SU-DHL-6 (cell line): ENCODE data around the gene CLEC3A.

Source experiments
- H2AFZ ChIP-seq: fragments of 200-600 bp; sonication (generic); 2 replicates; pipeline ENCODE4 v1.6.1; 2014; ENCODE audit warnings: low read depth, mild to moderate bottlenecking, moderate library complexity, mixed read lengths, antibody characterized with exemption, low read length; ENCODE audit not compliant: severe bottlenecking
- H3F3A ChIP-seq: fragments of 200-600 bp; shearing (Covaris generic); 2 replicates; pipeline ENCODE4 v1.6.0; 2016; ENCODE audit warnings: antibody characterized with exemption, mild to moderate bottlenecking; ENCODE audit not compliant: insufficient read depth
- H3K27ac ChIP-seq: fragments of 200-600 bp; sonication (generic); 2 replicates; pipeline ENCODE4 v1.5.1; 2016; ENCODE audit warnings: low read depth, mild to moderate bottlenecking, low read length, moderate library complexity, mixed read lengths
- H3K27me3 ChIP-seq: fragments of 200-600 bp; sonication (generic), shearing (Covaris generic); 2 replicates; pipeline ENCODE4 v1.6.0; 2014; ENCODE audit warnings: mild to moderate bottlenecking, low read length
- H3K36me3 ChIP-seq: fragments of 200-600 bp; sonication (generic); 2 replicates; pipeline ENCODE4 v1.6.1; 2014; ENCODE audit warnings: mild to moderate bottlenecking, low read length, mixed read lengths
- H3K4me2 ChIP-seq: fragments of 300-600, 200-600 bp; shearing (Covaris generic), sonication (generic); 2 replicates; pipeline ENCODE4 v1.6.0; 2014; ENCODE audit warnings: low read length, low read depth, mild to moderate bottlenecking; ENCODE audit not compliant: poor library complexity, severe bottlenecking
- H3K4me3 ChIP-seq: fragments of 200-600 bp; sonication (generic); 2 replicates; pipeline ENCODE4 v1.5.1; 2014; ENCODE audit warnings: antibody characterized with exemption, low read length, mild to moderate bottlenecking, mixed read lengths; ENCODE audit not compliant: insufficient read depth, poor library complexity, severe bottlenecking
- H3K79me2 ChIP-seq: fragments of 200-600 bp; sonication (generic); 2 replicates; pipeline ENCODE4 v1.6.1; 2014; ENCODE audit warnings: mild to moderate bottlenecking, low read length, moderate library complexity; ENCODE audit not compliant: insufficient read depth
- H3K9ac ChIP-seq: fragments of 200-600 bp; sonication (generic); 2 replicates; pipeline ENCODE4 v1.7.0; 2014; ENCODE audit warnings: mild to moderate bottlenecking, low read length
- H3K9me2 ChIP-seq: fragments of 200-600 bp; sonication (generic); replicated peaks from 2 replicates; pipeline ENCODE4 v1.6.1; 2014; ENCODE audit warnings: low read length; ENCODE audit not compliant: insufficient read depth
- H3K9me3 ChIP-seq: fragments of 200-600 bp; sonication (generic); 2 replicates; pipeline ENCODE4 v1.6.1; 2014; ENCODE audit warnings: low read length, mixed read lengths; ENCODE audit not compliant: insufficient read depth
- H4K20me1 ChIP-seq: fragments of 200-600 bp; sonication (generic); 2 replicates; pipeline ENCODE4 v1.6.1; 2014; ENCODE audit warnings: low read depth, mild to moderate bottlenecking, antibody characterized with exemption, low read length, moderate library complexity, mixed read lengths
- EZH2phosphoT487 ChIP-seq: fragments of 200-600 bp; sonication (generic), shearing (Covaris generic); conservative IDR thresholded peaks from 2 replicates; pipeline ENCODE4 v1.6.1; 2018; ENCODE audit warnings: mild to moderate bottlenecking, antibody characterized with exemption, low read length, moderate library complexity, mixed read lengths
- TF ChIP-seq, protein P1 (sequence below): fragments of 200-600 bp; sonication (generic); IDR thresholded peaks from one replicate; pipeline ENCODE4 v1.5.1; 2017; ENCODE audit warnings: antibody characterized with exemption, mild to moderate bottlenecking, low read length, moderate library complexity; ENCODE audit not compliant: insufficient read depth, poor library complexity, severe bottlenecking

Gene CLEC3A

DNA sequence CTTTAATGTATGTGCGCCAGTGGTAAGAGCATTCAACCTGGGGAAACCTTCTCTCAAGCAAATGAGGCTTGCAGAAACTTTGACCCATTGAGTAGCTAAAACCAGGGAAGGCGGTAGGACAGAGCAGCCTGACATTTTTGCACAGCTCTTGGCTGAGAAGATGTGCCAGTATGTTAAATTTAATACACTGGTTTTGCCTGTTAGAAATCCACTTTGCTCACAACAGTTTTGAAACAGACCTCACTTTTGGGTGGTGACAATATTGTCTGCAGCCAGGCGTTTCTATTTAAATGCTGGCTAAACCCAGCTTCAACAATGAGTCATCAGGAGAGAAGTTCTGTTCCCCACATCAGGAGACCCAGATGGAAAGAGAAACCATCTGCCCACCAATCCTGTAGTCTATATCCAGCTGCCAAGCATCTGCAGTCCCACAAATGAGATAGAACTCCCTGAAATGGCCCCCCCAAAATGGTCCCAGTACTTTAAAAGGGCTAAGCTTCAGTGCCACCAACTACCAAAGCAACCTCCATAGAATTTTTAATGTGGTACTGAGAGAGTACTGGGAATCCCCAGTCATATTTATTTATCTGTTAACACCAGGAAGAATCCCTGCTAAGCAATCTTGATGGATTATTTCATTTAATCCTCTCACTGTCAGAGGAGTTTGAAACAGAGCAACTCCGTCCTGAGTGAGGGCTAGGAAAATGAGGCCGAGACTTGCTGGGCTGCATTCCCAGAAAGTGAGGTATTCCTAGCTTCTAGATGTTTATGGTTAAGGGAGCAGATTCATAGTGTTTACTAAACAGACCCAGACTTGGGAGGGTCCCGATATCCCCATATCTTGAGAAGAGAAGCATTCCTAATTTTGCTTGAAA lies 29.0 kb upstream of the CLEC3A start:
- Histone ChIP-seq H3K9me2 (no peaks in the 10 kb centered on the region), H2AFZ (no peak overlapping the region), H3K27me3 (no peaks in the 10 kb centered on the region), H3K9ac (no peak overlapping the region), H4K20me1 (no peaks in the 10 kb centered on the region), H3K4me3 (no peak overlapping the region), H3F3A (no peaks in the 10 kb centered on the region), H3K36me3 (no peaks in the 10 kb centered on the region), H3K4me2 (no peak overlapping the region), H3K9me3 (no peaks in the 10 kb centered on the region), H3K27ac (no peak overlapping the region), H3K79me2 (no peaks in the 10 kb centered on the region)
- TF ChIP-seq, protein P1, sequence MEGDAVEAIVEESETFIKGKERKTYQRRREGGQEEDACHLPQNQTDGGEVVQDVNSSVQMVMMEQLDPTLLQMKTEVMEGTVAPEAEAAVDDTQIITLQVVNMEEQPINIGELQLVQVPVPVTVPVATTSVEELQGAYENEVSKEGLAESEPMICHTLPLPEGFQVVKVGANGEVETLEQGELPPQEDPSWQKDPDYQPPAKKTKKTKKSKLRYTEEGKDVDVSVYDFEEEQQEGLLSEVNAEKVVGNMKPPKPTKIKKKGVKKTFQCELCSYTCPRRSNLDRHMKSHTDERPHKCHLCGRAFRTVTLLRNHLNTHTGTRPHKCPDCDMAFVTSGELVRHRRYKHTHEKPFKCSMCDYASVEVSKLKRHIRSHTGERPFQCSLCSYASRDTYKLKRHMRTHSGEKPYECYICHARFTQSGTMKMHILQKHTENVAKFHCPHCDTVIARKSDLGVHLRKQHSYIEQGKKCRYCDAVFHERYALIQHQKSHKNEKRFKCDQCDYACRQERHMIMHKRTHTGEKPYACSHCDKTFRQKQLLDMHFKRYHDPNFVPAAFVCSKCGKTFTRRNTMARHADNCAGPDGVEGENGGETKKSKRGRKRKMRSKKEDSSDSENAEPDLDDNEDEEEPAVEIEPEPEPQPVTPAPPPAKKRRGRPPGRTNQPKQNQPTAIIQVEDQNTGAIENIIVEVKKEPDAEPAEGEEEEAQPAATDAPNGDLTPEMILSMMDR, result no peak
- no peak for TF ChIP-seq EZH2phosphoT487

DNA sequence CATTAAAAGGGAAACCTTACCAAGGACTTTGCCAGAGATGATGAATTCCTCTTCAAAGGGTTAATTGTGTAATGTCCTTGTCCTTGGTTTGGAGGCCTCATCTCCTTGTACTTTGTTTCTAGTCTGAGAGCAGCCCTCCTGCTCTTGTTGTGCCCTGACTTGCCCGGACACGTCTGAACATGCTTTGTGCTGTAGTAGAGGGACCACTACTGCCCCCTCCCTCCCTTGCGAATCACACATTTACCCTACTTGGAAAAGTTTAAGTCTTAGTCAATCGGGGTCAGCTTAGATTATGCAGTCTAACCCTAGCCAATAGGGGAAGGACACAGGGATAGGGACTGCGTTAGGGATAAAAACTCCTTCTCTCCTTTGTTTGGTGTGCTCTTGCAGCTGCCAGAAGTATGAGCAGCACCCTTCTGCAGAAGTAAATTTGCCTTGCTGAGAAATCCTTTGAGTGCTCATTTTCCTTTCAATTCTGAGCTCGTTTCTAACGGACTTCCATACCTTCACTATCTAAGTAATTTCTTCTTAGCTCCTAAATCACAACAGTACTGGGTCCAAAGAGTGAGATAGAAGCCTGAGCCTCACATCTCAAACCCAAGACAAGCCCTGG lies 26.4 kb upstream of the CLEC3A start:
- H2AFZ ChIP-seq, result no peak overlapping the region
- H4K20me1 ChIP-seq, result no peaks in the 10 kb centered on the region
- TF ChIP-seq, protein P1, result no peak
- no peak for TF ChIP-seq EZH2phosphoT487
- no peak overlapping the region for H3K9ac ChIP-seq
- no peaks in the 10 kb centered on the region for H3K36me3 ChIP-seq
- H3K9me2 ChIP-seq, result no peaks in the 10 kb centered on the region
- H3K4me3 ChIP-seq, result no peak overlapping the region
- H3K4me2 ChIP-seq, result no peak overlapping the region
- H3K9me3 ChIP-seq, result no peaks in the 10 kb centered on the region
- H3K79me2 ChIP-seq, result no peaks in the 10 kb centered on the region
- H3F3A ChIP-seq, result no peaks in the 10 kb centered on the region
- no peaks in the 10 kb centered on the region for H3K27me3 ChIP-seq
- no peak overlapping the region for H3K27ac ChIP-seq

DNA sequence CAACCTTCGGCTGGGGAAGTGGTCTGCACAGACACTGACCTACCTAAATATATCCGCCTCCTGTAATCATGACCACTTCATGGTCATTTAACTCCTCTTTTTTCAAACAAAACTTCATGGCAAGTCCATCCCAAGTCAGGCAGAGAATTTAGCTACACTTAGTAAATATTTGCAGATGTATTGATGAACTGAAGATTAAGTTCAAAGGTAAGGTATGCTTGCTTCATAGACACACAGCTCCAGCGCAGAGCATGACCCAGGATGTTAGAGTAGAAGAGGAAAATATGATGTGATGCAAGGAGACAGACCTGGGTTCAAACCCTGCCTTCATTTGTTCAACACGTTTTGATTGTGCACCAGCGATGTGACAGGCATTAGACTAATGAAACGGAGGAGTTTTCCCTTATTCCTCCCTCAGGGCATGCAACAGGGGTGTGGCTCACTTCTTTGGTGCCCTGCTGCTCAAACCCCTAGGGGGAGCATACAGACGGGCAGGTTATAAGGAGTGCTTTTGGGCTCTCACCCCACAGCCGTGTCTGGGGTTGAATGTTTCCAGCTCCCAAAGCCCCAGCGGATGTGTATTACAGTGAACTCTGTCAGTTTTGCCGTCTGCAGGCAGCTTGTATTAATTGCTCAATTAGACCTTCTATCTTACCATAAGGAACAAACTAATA lies 23.9 kb upstream of the CLEC3A start:
- Histone ChIP-seq H3K9me3 (no peaks in the 10 kb centered on the region), H3K27me3 (no peaks in the 10 kb centered on the region), H3K4me3 (no peak overlapping the region), H3K27ac (no peak overlapping the region), H3F3A (no peaks in the 10 kb centered on the region), H3K9me2 (no peaks in the 10 kb centered on the region), H3K36me3 (no peaks in the 10 kb centered on the region), H3K79me2 (no peaks in the 10 kb centered on the region), H4K20me1 (no peaks in the 10 kb centered on the region), H2AFZ (no peak overlapping the region), H3K4me2 (no peak overlapping the region), H3K9ac (no peak overlapping the region)
- TF ChIP-seq, protein P1, result no peak
- no peak for TF ChIP-seq EZH2phosphoT487
